NT2/D1 (cell line): ENCODE data around the gene GATM.

ENCODE experiments used
- SUZ12 ChIP-seq: IDR thresholded peaks from 2 replicates; pipeline ENCODE4 v1.6.1; 2011; ENCODE audit not compliant: insufficient read length, insufficient read depth; ENCODE audit errors: extremely low read depth
- YY1 ChIP-seq: IDR thresholded peaks from 2 replicates; pipeline ENCODE4 v1.6.1; 2011; ENCODE audit not compliant: insufficient read length, insufficient read depth

- TF ChIP-seq SUZ12 = no peak
- no peak for TF ChIP-seq YY1
These were observed at the start of gene GATM for GRCh38 chr15:45378149-45378912.
